ENCODE measurements around the gene REXO4.

- TF ChIP-seq, protein P1, sequence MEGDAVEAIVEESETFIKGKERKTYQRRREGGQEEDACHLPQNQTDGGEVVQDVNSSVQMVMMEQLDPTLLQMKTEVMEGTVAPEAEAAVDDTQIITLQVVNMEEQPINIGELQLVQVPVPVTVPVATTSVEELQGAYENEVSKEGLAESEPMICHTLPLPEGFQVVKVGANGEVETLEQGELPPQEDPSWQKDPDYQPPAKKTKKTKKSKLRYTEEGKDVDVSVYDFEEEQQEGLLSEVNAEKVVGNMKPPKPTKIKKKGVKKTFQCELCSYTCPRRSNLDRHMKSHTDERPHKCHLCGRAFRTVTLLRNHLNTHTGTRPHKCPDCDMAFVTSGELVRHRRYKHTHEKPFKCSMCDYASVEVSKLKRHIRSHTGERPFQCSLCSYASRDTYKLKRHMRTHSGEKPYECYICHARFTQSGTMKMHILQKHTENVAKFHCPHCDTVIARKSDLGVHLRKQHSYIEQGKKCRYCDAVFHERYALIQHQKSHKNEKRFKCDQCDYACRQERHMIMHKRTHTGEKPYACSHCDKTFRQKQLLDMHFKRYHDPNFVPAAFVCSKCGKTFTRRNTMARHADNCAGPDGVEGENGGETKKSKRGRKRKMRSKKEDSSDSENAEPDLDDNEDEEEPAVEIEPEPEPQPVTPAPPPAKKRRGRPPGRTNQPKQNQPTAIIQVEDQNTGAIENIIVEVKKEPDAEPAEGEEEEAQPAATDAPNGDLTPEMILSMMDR (IDR thresholded peaks at IDR 0.05; ENCODE audit: low read depth, low read length) = no peak
- TF ChIP-seq POLR2A (IDR thresholded peaks at IDR 0.05; ENCODE audit: extremely low read depth, insufficient read length) = no peak
- TF ChIP-seq, protein P2, sequence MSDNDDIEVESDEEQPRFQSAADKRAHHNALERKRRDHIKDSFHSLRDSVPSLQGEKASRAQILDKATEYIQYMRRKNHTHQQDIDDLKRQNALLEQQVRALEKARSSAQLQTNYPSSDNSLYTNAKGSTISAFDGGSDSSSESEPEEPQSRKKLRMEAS (IDR thresholded peaks at IDR 0.05; ENCODE audit: low read depth, low read length) = 0 out of 2 replicates have a peak, but pooled peaks have one; percentile 30
Observed at GRCh38 chr9:133445293-133445969, 27.6 kb upstream of the REXO4 start.
